GM19463 (cell line): ENCODE data around the gene PTCSC3.

Experiments
- ATAC-seq: cut with Tn5 transposase; IDR thresholded peaks from one replicate; pipeline ENCODE4 v1.9.1; 2021; ENCODE audit warnings: mild to moderate bottlenecking, moderate library complexity; ENCODE audit not compliant: unreplicated experiment

The PTCSC3 gene

GRCh38 chr14:36086629-36087395 is 89.7 kb downstream of the PTCSC3 start:
- no peak for ATAC-seq

GRCh38 chr14:36085861-36086260 is 90.7 kb downstream of the PTCSC3 start:
- no peak for ATAC-seq
